ENCODE measurements around the gene ARHGAP35.
"Not testable (repeated sequence)": the region's sequence is repeated elsewhere in the genome, so short reads cannot be mapped to it uniquely, and the experiment has no call there.

ARHGAP35 gene

GRCh38 chr19:46860846-46861690 lies at the start of gene ARHGAP35:
Gene ARHGAP35 (plus strand): TSS chr19:46860997. CDS start chr19:46918676, 57,679 bp downstream.
- TF ChIP-seq CTCF (IDR thresholded peaks at IDR 0.05; ENCODE audit: low read depth, low read length), result no peak
- DNase-seq (ENCODE audit: extremely low read depth, low read depth), result peak; percentile 68

- no peak for DNase-seq (ENCODE audit: extremely low read depth, low read depth)
These were observed 47.6 kb upstream of the ARHGAP35 start for GRCh38 chr19:46812977-46813838.

GRCh38 chr19:46813839-46814358 lies 46.9 kb upstream of the ARHGAP35 start:
- no peak for DNase-seq (ENCODE audit: extremely low read depth, low read depth)
- TF ChIP-seq CTCF (IDR thresholded peaks at IDR 0.05; ENCODE audit: low read depth, low read length), result no peak

More at GRCh38 chr19:46812977-46813838, 47.6 kb upstream of the ARHGAP35 start:
- TF ChIP-seq CTCF (IDR thresholded peaks at IDR 0.05; ENCODE audit: low read depth, low read length), result no peak

- TF ChIP-seq CTCF (IDR thresholded peaks at IDR 0.05; ENCODE audit: low read depth, low read length), result no peak
- DNase-seq (ENCODE audit: extremely low read depth, low read depth), result no peak
These were observed 44.8 kb upstream of the ARHGAP35 start for GRCh38 chr19:46815833-46816627.

- TF ChIP-seq CTCF (IDR thresholded peaks at IDR 0.05; ENCODE audit: low read depth, low read length), result no peak
- no peak for DNase-seq (ENCODE audit: extremely low read depth, low read depth)
These were observed 42.0 kb upstream of the ARHGAP35 start for GRCh38 chr19:46818812-46819211.

- DNase-seq (ENCODE audit: extremely low read depth, low read depth), result no peak
- TF ChIP-seq CTCF (IDR thresholded peaks at IDR 0.05; ENCODE audit: low read depth, low read length), result no peak
These were observed 39.0 kb upstream of the ARHGAP35 start for GRCh38 chr19:46821512-46822409.

GRCh38 chr19:46822410-46822787 lies 38.4 kb upstream of the ARHGAP35 start:
- not testable (repeated sequence) for DNase-seq (ENCODE audit: extremely low read depth, low read depth)
